ENCODE measurements around the gene KCTD5. TPM values are rescaled to one million over a fixed set of nuclear protein-coding genes. Genes with fewer than 3 reads are reported as not detected.
"Not testable (repeated sequence)": the region's sequence is repeated elsewhere in the genome, so short reads cannot be mapped to it uniquely, and the experiment has no call there.

KCTD5 gene
- polyA plus RNA-seq, 6 donors from 2014 or later: 18.3 to 27.5 (median 22.3) TPM

DNA sequence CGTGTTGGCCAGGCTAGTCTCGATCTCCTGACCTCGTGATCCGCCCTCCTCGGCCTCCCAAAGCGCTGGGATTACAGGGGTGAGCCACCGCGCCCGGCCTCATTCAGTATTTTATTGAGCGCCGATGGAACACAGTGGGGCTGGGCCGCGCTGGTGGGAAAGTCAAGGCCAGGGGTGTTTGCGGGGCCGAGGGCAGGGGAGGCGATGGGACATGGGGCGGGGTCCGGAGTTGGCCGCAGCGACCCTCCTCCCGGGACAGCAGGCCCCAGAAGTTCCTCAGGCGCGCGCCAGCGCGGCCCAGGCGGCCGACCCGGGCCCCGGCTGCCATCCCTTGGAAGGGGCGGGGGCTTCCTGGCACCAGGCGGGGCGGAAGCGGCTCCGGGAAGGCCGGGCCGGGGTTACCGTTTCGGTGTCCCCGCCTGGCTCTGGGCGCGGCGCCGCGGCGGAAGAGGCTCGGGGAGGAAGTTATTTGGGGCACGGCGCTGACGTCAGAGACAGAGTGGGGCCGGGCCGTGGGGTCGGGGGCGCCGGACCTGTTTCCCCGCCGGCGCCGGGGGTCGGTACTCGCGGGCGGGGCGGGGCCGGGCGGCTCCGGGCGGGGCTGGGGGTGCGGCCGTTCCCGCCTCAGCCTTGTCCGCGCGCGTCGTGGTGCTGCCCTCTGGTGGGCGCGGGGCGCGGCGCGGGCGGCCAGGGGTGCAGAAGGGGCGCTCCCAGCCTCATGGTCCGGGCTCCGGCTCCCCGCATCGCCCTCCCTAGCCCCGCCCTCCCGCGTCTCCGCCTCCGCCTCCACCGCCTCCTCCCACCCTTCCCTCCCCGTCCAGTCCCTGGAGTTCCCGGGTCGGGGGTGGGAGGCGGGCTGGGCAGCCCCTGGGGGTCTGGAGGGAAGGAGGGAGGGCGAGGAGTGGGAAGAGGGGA, 38.7 kb downstream of the KCTD5 start:
- DNase-seq: peak; percentile 83
- no peaks in the 10 kb centered on the region for H3K9me3 Mint-ChIP-seq
- peak overlapping the region; percentile 58 to 86 (median 77) for H3K4me3 Mint-ChIP-seq
- ATAC-seq (ENCODE audit: low read depth in 2 of 2): peak; percentile 88 to 89
- peaks cover 0 to 5% (median 1%) of the 10 kb centered on the region in 3 donors for H3K4me1 Mint-ChIP-seq
- H3K36me3 Mint-ChIP-seq: no peaks in the 10 kb centered on the region
- peaks cover 10 to 18% (median 17%) of the 10 kb centered on the region in 3 donors for H3K27me3 Mint-ChIP-seq
- H3K27ac Mint-ChIP-seq: peak overlapping the region; percentile 75 to 93 (median 83)

DNA sequence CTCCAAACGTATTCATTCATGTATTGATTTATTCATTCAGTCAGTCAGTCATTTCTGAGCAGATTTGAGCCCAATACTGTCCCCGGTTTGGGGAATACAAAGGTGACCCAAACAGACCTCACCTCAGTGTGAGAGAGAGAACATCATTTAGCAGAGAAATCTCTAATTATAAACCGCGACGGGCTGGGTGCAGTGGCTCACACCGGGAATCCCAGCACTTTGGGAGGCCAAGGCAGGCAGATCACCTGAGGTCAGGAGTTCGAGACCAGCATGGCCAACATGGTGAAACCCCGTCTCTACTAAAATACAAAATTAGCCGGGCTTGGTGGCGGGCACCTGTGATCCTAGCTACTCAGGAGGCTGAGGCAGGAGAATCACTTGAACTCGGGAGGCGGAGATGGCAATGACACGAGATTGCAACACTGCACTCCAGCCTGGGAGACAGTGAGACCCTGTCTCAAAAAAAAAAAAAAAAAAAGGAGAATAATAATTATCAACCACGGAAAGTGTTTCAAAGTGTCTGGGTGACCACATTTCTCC, 39.4 kb downstream of the KCTD5 start:
- DNase-seq; ATAC-seq (ENCODE audit: low read depth in 2 of 2); H3K4me1 Mint-ChIP-seq; H3K36me3 Mint-ChIP-seq; H3K9me3 Mint-ChIP-seq: not testable (repeated sequence)
- Mint-ChIP-seq H3K27ac (peak overlapping the region in 3 of 6 donors; percentile 26 to 70 (median 54)), H3K27me3 (peaks cover 10 to 18% (median 17%) of the 10 kb centered on the region in 3 donors), H3K4me3 (peak overlapping the region; percentile 52 to 82 (median 64))

DNA sequence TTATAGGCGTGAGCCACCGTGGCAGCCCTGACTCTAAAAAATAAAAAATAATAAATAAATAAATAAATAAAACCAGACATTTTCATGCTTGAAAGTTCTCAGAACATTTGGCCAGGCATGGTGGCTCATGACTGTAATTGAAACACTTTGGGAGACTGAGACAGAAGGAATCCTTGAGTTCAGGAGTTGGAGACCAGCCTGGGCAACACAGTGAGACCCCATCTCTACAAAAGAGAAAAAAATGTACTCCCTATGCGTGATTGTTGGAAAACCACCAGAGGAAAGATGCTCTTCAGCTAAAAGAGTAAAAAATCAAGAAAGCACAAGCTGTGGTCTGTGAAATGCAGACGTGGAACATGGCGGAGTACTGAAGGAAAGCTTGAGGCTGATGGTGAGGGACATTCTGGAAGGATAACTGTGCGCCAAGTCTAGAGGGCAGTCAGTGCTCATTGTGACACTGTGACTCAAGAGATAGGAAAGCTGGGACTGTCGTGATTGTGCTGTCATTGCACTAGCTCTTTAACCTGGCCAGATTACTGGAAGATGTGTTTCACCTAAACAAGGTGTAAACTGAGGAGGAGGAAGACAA, 41.9 kb downstream of the KCTD5 start:
- Mint-ChIP-seq H3K4me1 (peaks cover 0 to 4% (median 0%) of the 10 kb centered on the region in 3 donors), H3K36me3 (no peaks in the 10 kb centered on the region), H3K9me3 (no peaks in the 10 kb centered on the region), H3K27me3 (peaks cover 10 to 18% (median 17%) of the 10 kb centered on the region in 3 donors), H3K4me3 (peak overlapping the region in 1 of 8 donors; percentile 3), H3K27ac (peak overlapping the region in 1 of 6 donors; percentile 44)
- ATAC-seq (ENCODE audit: low read depth in 2 of 2): no peak
- no peak for DNase-seq

DNA sequence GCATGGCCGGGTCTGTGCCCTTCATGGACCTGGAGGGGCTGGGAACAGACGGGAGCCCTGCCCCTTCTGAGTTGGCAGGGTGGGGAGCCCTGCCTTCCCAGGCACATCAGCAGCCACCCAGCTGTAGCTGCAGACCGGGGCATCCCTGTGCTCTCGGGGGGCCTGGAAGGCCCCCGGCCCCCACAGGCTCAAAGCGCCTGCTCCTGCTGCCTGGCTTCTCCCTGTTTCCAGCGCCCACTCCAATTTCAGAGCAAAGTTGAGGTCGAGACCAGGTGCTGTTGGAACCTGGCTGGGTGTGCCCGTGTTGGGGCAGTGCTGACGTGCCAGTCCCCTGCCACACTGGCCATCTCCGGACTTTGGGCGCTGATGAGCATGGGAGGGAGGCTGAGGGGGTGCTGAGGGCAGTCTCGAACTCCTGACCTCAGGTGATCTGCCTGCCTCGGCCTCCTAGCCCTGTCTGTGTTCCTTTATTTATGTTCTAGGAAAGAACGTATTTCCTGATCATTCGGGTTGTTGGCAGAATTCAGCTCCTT, 42.6 kb downstream of the KCTD5 start:
- peaks cover 0 to 4% (median 0%) of the 10 kb centered on the region in 3 donors for H3K4me1 Mint-ChIP-seq
- peaks cover 10 to 18% (median 17%) of the 10 kb centered on the region in 3 donors for H3K27me3 Mint-ChIP-seq
- H3K4me3 Mint-ChIP-seq: peak overlapping the region in 2 of 8 donors; percentile 35 to 83
- ATAC-seq (ENCODE audit: low read depth in 2 of 2) (no peak), DNase-seq (no peak)
- no peaks in the 10 kb centered on the region for H3K9me3 Mint-ChIP-seq
- H3K27ac Mint-ChIP-seq: no peak overlapping the region
- no peaks in the 10 kb centered on the region for H3K36me3 Mint-ChIP-seq

DNA sequence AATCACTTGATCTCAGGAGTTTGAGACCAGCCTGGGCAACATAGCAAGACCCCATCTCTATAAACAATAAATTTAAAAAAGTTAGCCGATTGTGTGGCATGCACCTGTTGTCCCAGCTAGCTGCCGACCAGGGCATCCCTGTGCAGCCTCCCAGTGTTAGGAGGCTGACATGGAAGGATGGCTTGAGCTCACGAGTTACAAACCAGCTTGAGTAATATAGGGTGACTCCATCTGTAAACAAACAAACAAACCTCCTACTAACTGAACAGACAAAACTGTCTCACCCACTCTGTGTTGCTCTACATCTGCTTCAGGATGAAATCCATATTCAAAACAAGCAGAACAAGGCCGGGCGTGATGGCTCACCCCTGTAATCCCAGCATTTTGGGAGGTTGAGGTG, 44.6 kb downstream of the KCTD5 start:
- no peak overlapping the region for H3K27ac Mint-ChIP-seq
- H3K36me3 Mint-ChIP-seq: no peaks in the 10 kb centered on the region
- H3K4me3 Mint-ChIP-seq: no peak overlapping the region
- DNase-seq (no peak), ATAC-seq (ENCODE audit: low read depth in 2 of 2) (no peak)
- H3K4me1 Mint-ChIP-seq: peaks cover 0 to 3% (median 0%) of the 10 kb centered on the region in 3 donors
- H3K27me3 Mint-ChIP-seq: peaks cover 10 to 18% (median 17%) of the 10 kb centered on the region in 3 donors
- H3K9me3 Mint-ChIP-seq: no peaks in the 10 kb centered on the region

DNA sequence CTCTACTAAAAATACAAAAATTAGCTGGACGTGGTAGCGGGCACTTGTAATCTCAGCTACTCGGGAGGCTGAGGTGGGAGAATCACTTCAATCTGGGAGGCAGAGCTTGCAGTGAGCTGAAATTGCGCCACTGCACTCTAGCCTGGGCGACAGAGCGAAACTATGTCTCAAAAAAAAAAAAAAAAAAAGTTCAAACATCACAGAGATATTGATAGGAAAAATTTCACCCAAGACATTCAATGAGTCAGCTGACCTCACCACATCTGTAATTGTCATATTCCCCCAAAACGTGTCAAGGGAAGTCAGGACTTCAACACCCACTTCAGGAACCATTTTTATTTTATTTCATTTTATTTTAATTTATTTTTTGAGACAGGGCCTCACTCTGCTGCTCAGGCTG, 45.7 kb downstream of the KCTD5 start:
- ATAC-seq (ENCODE audit: low read depth in 2 of 2): no peak
- H3K27ac Mint-ChIP-seq: peak overlapping the region in 1 of 6 donors; percentile 59
- H3K36me3 Mint-ChIP-seq: no peaks in the 10 kb centered on the region
- no peaks in the 10 kb centered on the region for H3K4me1 Mint-ChIP-seq
- H3K4me3 Mint-ChIP-seq: no peak overlapping the region
- no peak for DNase-seq
- H3K27me3 Mint-ChIP-seq: peaks cover 10 to 18% (median 17%) of the 10 kb centered on the region in 3 donors
- no peaks in the 10 kb centered on the region for H3K9me3 Mint-ChIP-seq

DNA sequence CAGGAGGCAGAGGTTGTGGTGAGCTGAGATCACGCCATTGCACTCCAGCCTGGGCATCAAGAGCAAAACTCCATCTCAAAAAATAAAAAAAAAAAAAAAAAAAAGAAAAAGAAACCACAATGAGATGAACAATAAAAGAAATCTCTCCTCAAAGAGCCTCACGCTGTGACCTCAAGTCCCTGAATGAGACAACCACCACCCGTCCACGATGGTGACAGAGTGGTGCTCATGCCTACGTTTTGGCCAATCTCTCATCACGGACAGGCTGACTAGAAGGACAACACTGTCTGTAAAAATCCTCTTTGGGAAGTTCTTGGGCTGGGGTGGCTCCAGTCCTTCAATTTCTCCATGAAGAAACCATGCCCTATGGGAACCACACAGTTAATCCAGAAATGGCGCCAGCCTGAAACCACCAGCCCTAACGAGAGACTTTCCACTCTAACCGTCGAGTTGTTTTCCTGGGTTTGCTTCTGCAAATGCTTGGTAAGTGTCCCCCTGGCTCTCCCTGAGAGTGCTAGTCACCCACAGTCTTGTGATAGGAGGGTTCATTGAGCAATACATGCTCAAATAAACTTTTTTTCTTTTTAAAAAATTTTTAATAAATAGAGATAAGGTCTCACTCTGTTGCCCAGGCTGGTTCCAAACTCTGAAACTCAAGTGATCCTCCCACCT, 52.7 kb downstream of the KCTD5 start:
- Mint-ChIP-seq H3K27ac (no peak overlapping the region), H3K4me1 (no peaks in the 10 kb centered on the region), H3K36me3 (no peaks in the 10 kb centered on the region), H3K9me3 (no peaks in the 10 kb centered on the region), H3K4me3 (no peak overlapping the region), H3K27me3 (no peaks in the 10 kb centered on the region)
- DNase-seq (no peak), ATAC-seq (ENCODE audit: low read depth in 2 of 2) (no peak)

DNA sequence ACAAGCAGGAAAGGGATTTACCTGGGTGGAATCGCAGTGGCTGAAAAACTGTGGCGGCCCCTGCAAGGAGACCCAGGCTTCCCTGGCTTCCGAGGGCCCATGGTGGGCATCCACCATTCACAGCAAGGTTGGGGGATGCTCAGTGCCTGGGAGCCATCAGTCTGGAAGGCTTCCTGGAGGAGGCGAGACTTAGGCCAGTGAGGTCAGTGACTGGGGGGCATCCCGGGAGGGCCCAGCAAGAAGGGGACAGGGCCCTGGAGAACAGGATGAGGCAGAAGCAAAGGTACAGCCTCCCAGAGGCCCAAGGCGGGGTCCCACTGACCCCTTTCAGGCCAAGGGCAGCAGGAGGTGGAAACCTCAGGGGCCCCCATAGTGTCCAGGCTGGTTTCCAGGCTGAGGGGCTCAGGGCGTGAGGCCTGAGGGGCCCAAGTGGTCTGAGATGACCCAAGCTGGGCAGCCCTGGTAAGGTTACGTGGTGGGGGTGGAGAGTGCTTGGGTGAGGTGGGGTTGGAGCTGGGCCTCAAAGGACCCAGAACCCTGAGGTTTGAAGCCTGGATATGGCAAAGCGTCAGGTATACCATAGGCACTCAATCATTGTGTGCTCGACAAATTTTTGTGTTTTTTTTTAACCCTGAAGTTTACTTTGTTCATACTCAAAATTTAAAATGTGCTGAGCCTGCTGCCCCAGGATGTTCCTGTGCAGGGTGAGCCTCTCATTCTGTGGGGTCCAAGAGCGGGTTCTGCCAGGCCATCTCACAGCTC, 54.3 kb downstream of the KCTD5 start:
- Mint-ChIP-seq H3K4me3 (no peak overlapping the region), H3K4me1 (no peaks in the 10 kb centered on the region), H3K36me3 (no peaks in the 10 kb centered on the region), H3K27me3 (peaks cover 0 to 6% (median 0%) of the 10 kb centered on the region in 3 donors), H3K27ac (no peak overlapping the region), H3K9me3 (no peaks in the 10 kb centered on the region)
- ATAC-seq (ENCODE audit: low read depth in 2 of 2) (no peak), DNase-seq (no peak)

DNA sequence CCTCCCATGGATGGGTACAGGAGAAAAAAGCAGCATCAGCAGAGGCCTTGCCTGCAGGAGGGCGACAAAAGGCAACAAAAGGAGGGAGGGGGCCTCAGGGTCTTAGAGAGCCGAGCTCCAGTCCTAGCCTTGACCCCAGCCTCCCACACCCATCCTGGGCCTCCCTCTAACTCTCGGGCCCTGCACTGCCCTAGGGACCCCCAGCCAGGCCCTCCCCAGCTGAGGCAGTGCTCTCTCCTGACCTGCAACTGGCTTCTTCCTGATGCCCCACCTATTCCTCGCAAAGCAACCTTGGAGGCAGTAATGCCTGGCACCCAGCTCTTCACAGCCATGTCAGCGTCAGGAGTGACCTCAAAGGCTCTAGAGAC, 54.9 kb downstream of the KCTD5 start:
- Mint-ChIP-seq H3K4me1 (no peaks in the 10 kb centered on the region), H3K9me3 (no peaks in the 10 kb centered on the region), H3K36me3 (no peaks in the 10 kb centered on the region), H3K27ac (no peak overlapping the region), H3K27me3 (peaks cover 0 to 6% (median 0%) of the 10 kb centered on the region in 3 donors), H3K4me3 (no peak overlapping the region)
- no peak for DNase-seq
- no peak for ATAC-seq (ENCODE audit: low read depth in 2 of 2)

DNA sequence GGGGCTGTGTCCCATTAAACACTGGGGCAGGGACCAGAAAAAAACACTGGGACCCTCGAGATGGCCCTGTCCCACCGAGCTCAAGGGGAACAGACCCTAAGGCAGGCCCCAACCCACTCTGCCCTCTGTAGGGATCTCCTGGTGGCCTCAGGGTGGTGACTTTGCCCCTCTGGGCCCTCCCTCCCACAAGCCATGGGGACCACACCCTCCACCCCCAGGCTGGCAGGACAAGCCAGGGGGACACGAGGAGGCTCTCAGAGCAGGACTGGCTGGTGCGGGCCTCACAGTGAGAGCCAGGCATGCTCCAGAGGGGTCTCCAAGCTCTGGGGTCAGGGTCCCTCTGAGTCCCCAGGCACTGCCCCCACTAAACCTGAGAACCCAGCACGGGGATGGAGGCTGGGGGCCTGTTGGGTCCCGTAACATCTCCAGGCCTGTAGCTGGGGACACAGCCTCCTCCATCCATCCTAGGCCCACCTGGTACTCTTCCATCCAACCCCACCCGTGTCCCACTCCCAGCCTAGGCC, 55.6 kb downstream of the KCTD5 start:
- Mint-ChIP-seq H3K4me1 (no peaks in the 10 kb centered on the region), H3K4me3 (no peak overlapping the region), H3K9me3 (no peaks in the 10 kb centered on the region), H3K27ac (peak overlapping the region in 1 of 6 donors; percentile 72), H3K36me3 (no peaks in the 10 kb centered on the region), H3K27me3 (peaks cover 0 to 6% (median 0%) of the 10 kb centered on the region in 3 donors)
- DNase-seq (no peak), ATAC-seq (ENCODE audit: low read depth in 2 of 2) (no peak)

DNA sequence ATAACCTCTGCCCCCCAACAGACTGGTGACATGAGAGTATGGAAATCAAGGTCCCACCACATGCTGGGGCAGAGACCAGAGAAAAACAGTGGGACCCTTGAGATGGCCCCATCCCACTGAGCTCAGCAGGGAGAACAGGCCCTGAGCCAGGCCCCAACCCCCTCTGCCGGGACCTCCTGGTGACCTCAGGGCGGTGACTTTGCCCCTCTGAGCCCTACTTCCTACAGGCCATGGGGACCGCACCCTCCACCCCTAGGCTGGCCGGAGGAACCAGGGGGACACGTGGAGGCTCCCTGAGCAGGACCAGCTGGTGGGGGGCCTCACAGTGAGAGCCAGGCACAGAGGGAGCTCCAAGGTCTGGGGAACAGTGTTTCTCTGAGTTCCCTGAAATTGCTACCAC, 56.3 kb downstream of the KCTD5 start:
- H3K27me3 Mint-ChIP-seq: peaks cover 0 to 6% (median 0%) of the 10 kb centered on the region in 3 donors
- H3K4me3 Mint-ChIP-seq: no peak overlapping the region
- H3K27ac Mint-ChIP-seq: no peak overlapping the region
- no peaks in the 10 kb centered on the region for H3K36me3 Mint-ChIP-seq
- DNase-seq: no peak
- H3K9me3 Mint-ChIP-seq: no peaks in the 10 kb centered on the region
- no peak for ATAC-seq (ENCODE audit: low read depth in 2 of 2)
- H3K4me1 Mint-ChIP-seq: no peaks in the 10 kb centered on the region

DNA sequence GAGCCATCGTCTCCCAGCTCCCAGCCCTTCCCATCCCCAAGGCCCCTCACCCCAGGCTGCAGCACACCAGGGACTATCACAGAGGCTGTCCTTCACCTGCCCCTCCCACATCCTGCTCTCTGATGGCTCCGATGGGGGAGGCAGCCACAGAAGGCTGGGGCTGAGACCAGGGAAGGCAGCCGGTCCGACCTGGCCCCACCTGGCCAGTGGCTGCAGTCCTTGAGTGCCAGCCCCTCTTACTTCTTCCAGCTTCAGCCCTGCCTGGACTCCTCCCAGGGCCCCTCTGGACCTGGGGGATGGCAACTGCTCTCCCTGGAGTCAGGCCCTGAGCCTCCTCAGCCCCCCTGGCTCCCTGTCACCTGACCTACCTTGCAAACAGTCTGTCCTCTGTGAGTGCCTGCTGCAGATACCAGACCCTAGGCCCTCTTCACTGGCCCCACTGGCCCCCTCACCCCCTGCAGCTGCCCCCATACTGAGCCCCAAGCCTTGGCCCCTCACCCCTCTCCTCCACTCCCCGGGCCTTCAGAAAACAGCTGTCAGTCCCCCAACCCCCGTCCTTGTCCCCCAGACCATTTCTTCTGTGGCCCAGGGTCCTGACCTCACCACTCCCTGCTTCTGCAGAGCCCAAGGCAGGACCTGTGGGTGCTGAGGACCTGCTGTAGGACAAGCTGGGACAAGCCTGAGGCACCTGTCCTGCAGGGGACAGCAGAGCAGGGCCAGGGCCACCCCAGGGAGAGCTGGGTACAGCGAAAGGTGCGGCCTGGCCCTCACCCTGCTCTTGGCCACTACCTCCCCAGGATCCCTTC, 57.5 kb downstream of the KCTD5 start:
- Mint-ChIP-seq H3K4me1 (no peaks in the 10 kb centered on the region), H3K27ac (peak overlapping the region in 1 of 6 donors; percentile 30), H3K4me3 (no peak overlapping the region), H3K9me3 (no peaks in the 10 kb centered on the region), H3K27me3 (peaks cover 0 to 6% (median 0%) of the 10 kb centered on the region in 3 donors), H3K36me3 (no peaks in the 10 kb centered on the region)
- ATAC-seq (ENCODE audit: low read depth in 2 of 2): no peak
- DNase-seq: no peak
